ENCODE measurements around the gene GALC. TPM values are rescaled to one million over a fixed set of nuclear protein-coding genes. Genes with fewer than 3 reads are reported as not detected.

Gene GALC
- polyA plus RNA-seq, 1 donor (not counting 4 experiments of a cell fraction or from before 2014, with no cell fraction given): 7.9 TPM

- Histone ChIP-seq H3K4me3 (ENCODE audit: control insufficient read depth in 2 of 3, extremely low read depth in 1 of 3, insufficient read depth in 2 of 3, low read depth in 1 of 3, low read length in 3 of 3) (no peak overlapping the region), H2AFZ (ENCODE audit: control insufficient read depth, low read length) (no peak overlapping the region), H3K9me3 (ENCODE audit: control insufficient read depth, low read depth, low read length) (no peaks in the 10 kb centered on the region), H3K36me3 (ENCODE audit: control insufficient read depth in 2 of 2, extremely low read depth in 1 of 2, insufficient read depth in 2 of 2, low read length in 2 of 2) (no peaks in the 10 kb centered on the region), H3K27ac (ENCODE audit: control insufficient read depth, insufficient read depth, low read length) (no peak overlapping the region), H4K20me1 (ENCODE audit: control insufficient read depth, extremely low read depth, insufficient read depth, low read length) (no peaks in the 10 kb centered on the region), H3K27me3 (ENCODE audit: control insufficient read depth, extremely low read depth, insufficient read depth, low read length) (no peaks in the 10 kb centered on the region), H3K4me1 (ENCODE audit: control insufficient read depth, extremely low read depth, insufficient read depth, low read length) (no peaks in the 10 kb centered on the region), H3K4me2 (ENCODE audit: control insufficient read depth, extremely low read depth, insufficient read depth, low read depth, low read length) (no peak overlapping the region), H3K79me2 (ENCODE audit: control insufficient read depth, insufficient read depth, low read length) (no peaks in the 10 kb centered on the region), H3K9ac (ENCODE audit: control insufficient read depth, extremely low read depth, insufficient read depth, low read length) (no peak overlapping the region), H3K9me1 (ENCODE audit: control insufficient read depth, extremely low read depth, insufficient read depth, low read length) (no peaks in the 10 kb centered on the region)
- FAIRE-seq (no peak), DNase-seq (ENCODE audit: low read depth, low spot score) (no peak)
- dilution Hi-C loops (cut with MboI; ENCODE audit: extremely low pct_ligation_motif_present, low sequenced_read_pairs): no loop called here
- TF ChIP-seq EZH2 (IDR thresholded peaks at IDR 0.05; ENCODE audit: low read length): no peak
- TF ChIP-seq CTCF (optimal IDR thresholded peaks at IDR 0.05 in 1 of 3, IDR thresholded peaks at IDR 0.05 in 1 of 3, conservative IDR thresholded peaks at IDR 0.05 in 1 of 3; ENCODE audit: extremely low read depth in 1 of 3, insufficient read depth in 2 of 3, low read length in 3 of 3): no peak
Observed at GRCh38 chr14:88032373-88032772, 39.4 kb upstream of the GALC start.

- DNase-seq (ENCODE audit: low read depth, low spot score) (no peak), FAIRE-seq (no peak)
- H3K27ac ChIP-seq (ENCODE audit: control insufficient read depth, insufficient read depth, low read length): no peak overlapping the region
- H4K20me1 ChIP-seq (ENCODE audit: control insufficient read depth, extremely low read depth, insufficient read depth, low read length): no peaks in the 10 kb centered on the region
- H3K9me3 ChIP-seq (ENCODE audit: control insufficient read depth, low read depth, low read length): no peaks in the 10 kb centered on the region
- H2AFZ ChIP-seq (ENCODE audit: control insufficient read depth, low read length): no peak overlapping the region
- H3K4me2 ChIP-seq (ENCODE audit: control insufficient read depth, extremely low read depth, insufficient read depth, low read depth, low read length): no peak overlapping the region
- dilution Hi-C loops (cut with MboI; ENCODE audit: extremely low pct_ligation_motif_present, low sequenced_read_pairs): no loop called here
- H3K36me3 ChIP-seq (ENCODE audit: control insufficient read depth in 2 of 2, extremely low read depth in 1 of 2, insufficient read depth in 2 of 2, low read length in 2 of 2): no peaks in the 10 kb centered on the region
- TF ChIP-seq EZH2 (IDR thresholded peaks at IDR 0.05; ENCODE audit: low read length) (no peak), CTCF (optimal IDR thresholded peaks at IDR 0.05 in 1 of 3, IDR thresholded peaks at IDR 0.05 in 1 of 3, conservative IDR thresholded peaks at IDR 0.05 in 1 of 3; ENCODE audit: extremely low read depth in 1 of 3, insufficient read depth in 2 of 3, low read length in 3 of 3) (no peak)
- H3K9ac ChIP-seq (ENCODE audit: control insufficient read depth, extremely low read depth, insufficient read depth, low read length): no peak overlapping the region
- no peaks in the 10 kb centered on the region for H3K4me1 ChIP-seq (ENCODE audit: control insufficient read depth, extremely low read depth, insufficient read depth, low read length)
- H3K27me3 ChIP-seq (ENCODE audit: control insufficient read depth, extremely low read depth, insufficient read depth, low read length): no peaks in the 10 kb centered on the region
- H3K9me1 ChIP-seq (ENCODE audit: control insufficient read depth, extremely low read depth, insufficient read depth, low read length): no peaks in the 10 kb centered on the region
- H3K79me2 ChIP-seq (ENCODE audit: control insufficient read depth, insufficient read depth, low read length): no peaks in the 10 kb centered on the region
- H3K4me3 ChIP-seq (ENCODE audit: control insufficient read depth in 2 of 3, extremely low read depth in 1 of 3, insufficient read depth in 2 of 3, low read depth in 1 of 3, low read length in 3 of 3): no peak overlapping the region
Observed at GRCh38 chr14:88030892-88031291, 37.9 kb upstream of the GALC start.
